GM19438 (cell line): ENCODE measurements around the gene NHS.

Experiments used
- ATAC-seq: cut with Tn5 transposase; IDR thresholded peaks from one replicate; pipeline ENCODE4 v1.9.1; 2021; ENCODE audit warnings: low read depth; ENCODE audit not compliant: unreplicated experiment

The NHS gene

DNA sequence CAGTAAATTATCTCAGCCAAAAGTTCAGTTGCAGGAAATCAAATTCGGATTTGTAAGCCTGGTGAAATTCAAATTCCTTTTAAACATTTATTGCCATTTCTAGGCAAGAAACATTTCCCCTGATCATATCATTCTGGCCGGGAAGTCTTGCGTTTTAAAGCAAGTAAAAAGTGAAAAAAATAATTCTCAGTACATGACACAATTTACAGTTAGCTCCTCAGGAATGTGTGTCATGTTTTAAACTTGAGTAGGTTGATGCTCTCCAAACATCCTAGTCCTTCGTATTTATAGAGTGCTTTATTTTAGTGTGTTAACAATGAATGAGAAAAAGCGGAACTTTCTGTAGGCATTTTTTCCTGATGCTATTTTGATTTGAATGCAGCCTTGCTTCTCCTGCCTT lies 204.0 kb downstream of the NHS start:
- no peak for ATAC-seq

GRCh38 chrX:17580539-17581152 lies 205.6 kb downstream of the NHS start:
- no peak for ATAC-seq

- no peak for ATAC-seq
Observed at GRCh38 chrX:17581641-17582040, 206.6 kb downstream of the NHS start.

GRCh38 chrX:17584248-17584681 lies 209.3 kb downstream of the NHS start:
- ATAC-seq = no peak

DNA sequence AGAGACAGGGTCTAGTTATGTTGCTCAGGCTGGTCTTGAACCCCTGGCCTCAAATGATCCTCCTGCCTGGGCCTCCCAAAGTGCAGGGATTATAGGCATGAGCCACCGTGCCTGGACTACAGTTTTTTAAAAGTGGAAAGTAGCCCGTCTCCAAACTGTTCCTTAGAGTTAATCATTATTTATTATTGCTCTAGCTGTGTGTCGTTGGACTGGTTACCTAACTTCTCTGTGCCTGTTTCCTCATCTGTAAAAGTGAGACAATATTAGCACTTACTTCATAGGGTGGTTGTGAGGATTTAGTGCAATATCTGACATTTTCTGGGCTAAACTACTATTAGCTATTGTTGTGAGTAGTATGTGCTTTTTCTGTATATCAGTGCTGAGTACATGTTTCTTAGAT lies 210.0 kb downstream of the NHS start:
- ATAC-seq = no peak

DNA sequence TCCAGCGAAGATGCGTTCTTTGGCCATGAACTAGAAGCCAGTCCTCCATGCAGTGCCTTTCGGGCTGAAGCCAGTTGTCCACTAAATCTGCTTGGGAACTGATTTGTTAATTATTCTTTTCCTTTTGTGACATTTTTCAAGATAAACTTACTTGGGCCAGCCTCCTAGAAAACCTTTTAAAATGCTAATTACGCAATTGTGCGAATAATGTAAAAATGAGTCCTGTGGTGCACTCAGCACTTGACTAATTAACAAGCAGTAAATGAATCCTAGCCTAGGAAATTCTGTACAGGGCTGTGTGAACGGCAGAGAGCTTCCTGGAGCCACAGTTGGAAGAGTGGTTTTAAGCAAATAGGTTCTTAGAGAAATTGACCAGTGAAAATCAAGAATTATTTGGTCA lies 212.4 kb downstream of the NHS start:
- ATAC-seq = no peak

- ATAC-seq = no peak
Observed at GRCh38 chrX:17588303-17588702, 213.3 kb downstream of the NHS start.

DNA sequence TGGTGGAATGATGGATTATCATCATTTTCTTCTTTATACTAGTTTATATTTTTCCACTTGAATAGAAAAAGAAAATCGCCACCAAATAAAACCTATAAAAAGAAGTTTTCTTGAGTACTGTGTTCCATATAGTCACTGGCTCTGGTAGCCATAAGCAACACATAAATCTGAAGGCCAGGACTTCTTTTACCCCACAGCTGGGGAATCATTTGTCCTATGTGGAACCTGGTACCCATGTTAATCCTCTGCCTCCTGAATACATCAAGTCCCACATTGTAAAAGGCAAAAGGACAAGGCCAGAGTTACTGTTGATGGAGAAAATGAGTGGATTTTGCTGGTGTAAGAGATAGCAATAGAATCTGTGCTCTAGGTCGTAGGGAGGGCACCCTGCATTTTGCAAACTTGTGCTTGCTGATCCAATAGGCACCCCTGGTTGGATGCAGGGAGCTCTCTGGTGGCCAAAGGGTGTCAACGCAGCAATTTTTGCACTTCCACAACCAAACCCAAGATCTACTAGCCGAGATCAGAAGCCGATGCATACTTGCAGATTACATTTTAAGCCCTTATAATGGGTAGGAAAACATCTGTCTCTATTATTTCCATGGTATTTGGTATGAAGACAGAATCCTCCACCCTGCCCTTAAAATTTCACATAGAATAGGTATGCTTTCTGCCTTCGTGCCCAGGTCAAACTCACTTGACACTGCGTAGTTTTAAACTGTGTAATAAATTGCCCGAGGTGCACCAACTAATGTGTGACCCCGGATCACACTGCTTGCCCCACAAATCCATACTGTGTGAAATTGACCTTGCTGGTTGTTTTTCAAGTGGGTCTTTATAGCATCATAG lies 216.1 kb downstream of the NHS start:
- ATAC-seq = no peak

DNA sequence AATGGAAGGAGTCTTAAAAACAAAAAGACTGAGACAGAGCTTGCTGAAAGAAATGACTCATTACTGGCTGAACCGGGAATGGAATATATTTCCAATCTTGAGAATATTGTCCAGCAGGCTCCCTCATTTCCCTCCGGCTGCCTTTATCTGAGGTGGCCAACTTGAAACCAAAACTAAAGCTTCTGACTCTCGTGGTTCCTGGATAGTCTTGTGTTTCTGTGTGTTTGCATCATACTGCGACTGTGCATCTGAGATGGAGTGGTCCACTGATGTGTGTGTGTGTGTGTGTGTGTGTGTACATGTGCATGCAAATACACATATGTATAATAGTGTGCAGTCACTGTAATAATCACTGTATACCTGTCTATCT lies 216.7 kb downstream of the NHS start:
- peak; percentile 38 for ATAC-seq

DNA sequence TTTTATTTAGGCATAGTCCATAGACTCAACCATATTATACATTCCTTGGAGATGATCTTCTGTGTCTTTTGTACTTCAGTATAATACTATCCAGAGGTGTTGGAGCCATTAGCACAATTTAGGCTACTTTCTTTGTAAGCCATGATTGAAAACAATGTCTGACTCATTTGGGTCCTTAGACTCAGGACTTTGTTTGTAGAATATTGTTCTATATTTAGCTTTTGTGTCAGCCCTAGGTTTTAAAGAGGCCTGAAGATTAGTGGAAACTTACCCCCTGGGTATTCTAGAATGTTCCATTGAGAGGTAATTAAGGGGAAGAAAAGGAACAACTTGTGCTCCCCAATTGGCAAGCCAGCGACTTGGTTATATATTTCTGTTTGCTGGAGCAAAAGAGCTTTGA lies 217.1 kb downstream of the NHS start:
- ATAC-seq = no peak

DNA sequence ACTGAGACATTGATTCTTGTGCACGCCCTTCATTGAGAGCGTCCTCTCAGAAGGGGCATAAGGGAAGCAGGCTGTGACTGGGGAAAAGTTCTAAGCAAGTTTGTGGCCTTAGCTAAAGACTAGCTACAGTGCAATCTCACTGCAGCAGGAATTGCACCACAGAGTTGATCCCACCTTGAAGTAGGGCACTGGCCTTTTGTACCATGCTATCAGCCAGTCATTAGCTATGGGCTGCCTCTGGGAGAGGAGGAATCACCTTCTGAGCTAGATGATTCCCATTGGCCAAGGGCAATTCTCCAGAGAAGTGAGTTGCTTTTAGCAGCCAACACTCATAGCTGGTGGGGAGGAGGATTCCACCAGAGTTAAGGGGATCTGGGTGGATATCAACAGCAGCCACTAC lies 219.7 kb downstream of the NHS start:
- ATAC-seq = no peak

GRCh38 chrX:17595456-17596035 lies 220.5 kb downstream of the NHS start:
- peak; percentile 71 for ATAC-seq

DNA sequence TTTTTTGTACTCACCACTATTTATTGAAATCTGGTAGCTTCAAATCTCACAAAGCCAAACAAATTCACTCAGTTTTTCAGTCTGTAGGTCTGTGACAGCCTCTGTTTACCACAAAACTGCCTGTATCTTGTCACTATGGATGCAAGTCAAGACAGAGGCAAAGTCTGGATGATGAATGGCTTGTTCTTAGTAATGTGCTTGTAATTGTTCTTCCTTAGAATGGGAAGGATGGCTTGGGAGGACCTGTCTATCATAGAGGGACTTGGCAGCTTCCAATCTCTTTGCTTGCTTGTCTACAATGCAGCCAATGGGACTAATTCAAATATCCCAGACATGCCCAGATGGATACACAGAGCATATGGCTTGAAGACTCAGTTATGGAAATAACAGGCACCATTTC lies 221.1 kb downstream of the NHS start:
- no peak for ATAC-seq

DNA sequence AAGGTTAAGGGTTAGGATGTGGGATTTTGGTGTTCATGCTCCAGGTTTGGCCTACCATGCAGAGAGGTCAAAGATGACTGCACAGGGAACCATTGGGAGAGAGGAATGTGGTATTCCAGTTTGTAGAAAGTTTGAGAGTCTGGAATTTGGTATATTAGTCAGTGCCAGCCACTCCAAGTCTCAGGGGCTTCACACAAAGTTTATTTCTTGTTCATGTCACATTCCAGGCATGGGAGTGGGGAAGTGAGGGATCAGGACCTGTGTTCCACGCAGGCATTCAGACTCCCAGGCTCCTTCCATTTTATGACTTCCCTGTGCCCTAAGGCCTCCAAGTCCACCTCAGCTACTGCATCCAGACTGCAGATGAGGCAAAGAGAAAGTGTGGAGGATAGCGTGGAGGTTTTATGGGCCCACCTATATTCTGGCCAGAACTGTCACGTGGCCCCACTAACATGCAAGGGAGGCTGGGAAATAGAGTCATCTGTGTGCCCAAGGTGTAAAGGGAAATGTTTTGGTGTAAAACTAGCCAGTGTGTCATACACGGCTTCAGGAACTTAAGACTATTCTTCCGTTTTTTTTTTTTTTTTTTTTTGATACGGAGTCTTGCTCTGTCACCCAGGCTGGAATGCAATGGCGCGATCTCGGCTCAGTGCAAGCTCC lies 221.7 kb downstream of the NHS start:
- ATAC-seq = no peak

GRCh38 chrX:17597327-17597726 lies 222.3 kb downstream of the NHS start:
- no peak for ATAC-seq

DNA sequence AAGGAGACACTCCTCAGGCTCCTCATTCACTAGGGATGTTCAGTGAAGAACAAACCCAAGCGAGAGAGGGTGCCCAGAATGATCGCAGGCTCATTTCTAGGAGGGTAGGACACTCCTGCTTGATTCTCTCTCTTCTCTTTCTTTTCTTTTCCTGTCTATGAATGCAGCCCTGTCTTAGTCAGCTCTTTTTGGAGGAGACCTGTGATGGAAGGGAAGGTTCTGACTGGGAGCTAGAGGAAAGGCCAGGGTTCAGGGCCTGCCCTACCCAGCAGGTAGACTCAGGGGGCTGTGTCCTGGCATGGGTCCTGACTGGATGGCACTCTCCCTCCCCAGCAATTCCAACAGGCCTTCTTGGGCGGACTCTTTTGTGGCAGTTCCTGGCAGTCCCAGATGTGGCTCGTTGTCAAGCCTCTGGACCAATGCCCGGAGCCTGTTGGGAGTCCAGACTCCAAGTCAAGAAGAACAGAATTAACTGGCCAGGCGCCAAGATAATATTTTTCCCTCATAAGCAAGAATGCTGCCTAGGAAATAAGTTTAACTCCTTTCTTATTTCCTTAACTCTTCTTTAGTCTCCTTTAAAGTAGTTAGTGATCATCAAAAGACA lies 222.9 kb downstream of the NHS start:
- ATAC-seq = no peak

- ATAC-seq = no peak
Observed at GRCh38 chrX:17601441-17602200, 226.6 kb downstream of the NHS start.

DNA sequence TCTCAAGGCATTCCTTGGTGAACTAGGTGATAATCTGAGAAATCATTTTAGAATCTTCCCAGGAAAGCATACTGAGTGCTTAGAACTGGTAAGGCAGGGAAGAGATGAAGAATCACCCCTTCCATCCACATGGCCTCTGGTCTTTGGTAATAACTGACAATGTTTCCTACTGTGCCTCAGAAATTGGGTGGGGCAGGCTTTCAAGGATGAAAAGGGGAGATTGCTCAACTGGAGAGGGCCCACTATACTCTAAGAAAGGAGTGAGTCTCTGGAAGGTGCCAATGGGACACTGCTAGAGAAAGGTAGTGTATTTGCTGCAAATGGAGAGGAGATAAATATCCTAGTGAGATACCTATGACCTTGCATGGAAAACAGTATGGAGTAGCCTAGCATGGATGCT lies 227.2 kb downstream of the NHS start:
- no peak for ATAC-seq

DNA sequence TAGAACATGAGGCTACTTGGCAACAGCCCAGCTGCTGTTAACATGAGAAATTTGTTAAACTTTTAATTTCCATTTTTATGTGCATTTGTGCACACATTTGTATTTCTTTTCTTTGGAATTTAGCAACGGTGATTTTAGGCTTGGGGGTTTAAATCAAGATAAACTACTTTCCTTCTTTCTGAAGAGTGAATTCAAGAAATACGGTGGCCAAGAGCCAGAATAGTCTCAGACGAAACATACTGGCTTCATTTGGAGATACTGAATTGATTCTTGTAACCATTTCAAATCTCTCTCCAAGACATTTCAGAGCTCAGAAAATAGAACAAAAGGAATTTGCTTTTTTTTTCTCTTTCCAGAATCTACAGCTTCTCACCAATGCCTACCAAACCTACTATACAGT lies 228.2 kb downstream of the NHS start:
- ATAC-seq = no peak

- ATAC-seq = no peak
Observed at GRCh38 chrX:17605676-17606075, 230.7 kb downstream of the NHS start.
